Measurements from ENCODE around the gene OAF.
"Not testable (repeated sequence)": the region's sequence is repeated elsewhere in the genome, so short reads cannot be mapped to it uniquely, and the experiment has no call there.

Gene OAF

DNA sequence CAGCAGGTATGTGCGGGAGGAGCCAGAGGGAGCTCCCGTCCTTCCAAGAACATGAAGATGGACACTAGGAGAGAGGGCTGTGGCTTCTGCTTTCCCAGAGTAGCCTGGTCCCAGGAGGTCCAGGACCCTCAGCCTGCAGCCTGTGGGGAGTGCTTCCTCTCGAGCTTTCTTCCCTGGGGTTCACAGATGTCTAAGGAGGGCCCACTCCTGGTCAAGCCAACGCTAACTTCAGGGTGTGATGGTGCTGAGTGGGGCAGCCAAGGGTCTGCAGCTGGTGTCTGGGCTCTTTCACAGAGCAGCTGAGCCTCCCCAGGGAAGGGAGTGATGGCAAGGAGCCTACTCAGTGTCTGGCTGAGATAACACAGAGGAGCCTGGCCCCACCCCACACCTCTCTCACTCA lies 32.4 kb downstream of the OAF start:
- DNase-seq (ENCODE audit: low spot score) = no peak

- no peak for DNase-seq (ENCODE audit: low spot score)
Measured at GRCh38 chr11:120244476-120245365, 33.9 kb downstream of the OAF start.

GRCh38 chr11:120245434-120245833 lies 34.6 kb downstream of the OAF start:
- DNase-seq (ENCODE audit: low spot score) = no peak

- no peak for DNase-seq (ENCODE audit: low spot score)
Measured at GRCh38 chr11:120248551-120249278, 37.9 kb downstream of the OAF start.

GRCh38 chr11:120249279-120250262 lies 38.7 kb downstream of the OAF start:
- no peak for DNase-seq (ENCODE audit: low spot score)

DNA sequence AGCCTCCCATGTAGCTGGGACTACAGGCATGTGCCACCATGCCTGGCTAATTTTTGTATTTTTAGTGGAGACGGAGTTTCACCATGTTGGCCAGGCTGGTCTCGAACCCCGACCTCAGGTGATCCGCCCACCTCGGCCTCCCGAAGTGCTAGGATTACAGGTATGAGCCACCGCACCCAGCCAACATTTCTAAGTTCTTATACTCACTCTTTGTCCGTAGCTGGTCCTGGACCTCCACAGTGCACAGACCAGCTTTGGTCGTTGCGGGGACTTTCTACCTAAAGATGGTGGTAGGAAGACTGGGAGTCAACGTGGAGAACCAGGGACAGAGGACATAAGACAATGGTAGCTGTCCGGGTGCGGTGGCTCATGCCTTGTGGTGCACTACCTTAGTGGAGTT lies 42.5 kb downstream of the OAF start:
- DNase-seq (ENCODE audit: low spot score) = not testable (repeated sequence)

DNA sequence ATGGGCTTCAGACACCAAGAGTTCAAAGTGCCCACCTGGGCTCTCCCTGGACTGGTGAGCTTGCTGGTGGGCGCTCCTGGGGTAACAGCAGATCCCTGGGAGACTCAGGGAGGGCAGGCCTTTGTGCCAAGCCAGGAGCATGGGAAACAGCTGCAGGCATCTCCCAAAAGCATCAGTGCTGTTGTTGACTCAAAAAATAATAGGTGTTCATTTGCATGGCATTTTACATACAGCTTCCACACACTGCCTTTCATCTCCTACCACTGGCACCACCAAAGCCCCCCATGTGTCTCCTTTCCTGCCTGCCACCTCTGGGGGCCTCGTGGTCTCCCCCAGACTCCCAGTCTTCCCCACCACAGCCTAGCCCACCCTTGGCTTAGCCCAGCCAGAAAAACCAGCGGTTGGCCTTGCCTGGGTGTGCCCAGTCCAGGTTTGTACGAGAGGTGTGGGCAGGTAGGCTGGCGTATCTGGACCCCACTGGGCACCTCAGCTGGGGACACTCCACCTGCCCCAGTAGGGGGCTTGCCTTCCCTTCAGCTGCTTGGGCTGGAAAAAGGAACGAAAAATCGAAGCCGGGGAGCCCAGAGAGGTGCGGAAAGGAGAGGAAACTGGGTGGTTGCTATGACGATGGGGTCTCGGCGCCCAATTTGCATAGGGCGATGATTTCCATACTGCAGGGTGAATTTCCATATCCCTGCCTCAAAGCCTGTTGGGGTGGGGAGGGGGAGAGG lies 44.1 kb downstream of the OAF start:
- DNase-seq (ENCODE audit: low spot score) = no peak

- no peak for DNase-seq (ENCODE audit: low spot score)
Measured at GRCh38 chr11:120255519-120255866, 44.7 kb downstream of the OAF start.

DNA sequence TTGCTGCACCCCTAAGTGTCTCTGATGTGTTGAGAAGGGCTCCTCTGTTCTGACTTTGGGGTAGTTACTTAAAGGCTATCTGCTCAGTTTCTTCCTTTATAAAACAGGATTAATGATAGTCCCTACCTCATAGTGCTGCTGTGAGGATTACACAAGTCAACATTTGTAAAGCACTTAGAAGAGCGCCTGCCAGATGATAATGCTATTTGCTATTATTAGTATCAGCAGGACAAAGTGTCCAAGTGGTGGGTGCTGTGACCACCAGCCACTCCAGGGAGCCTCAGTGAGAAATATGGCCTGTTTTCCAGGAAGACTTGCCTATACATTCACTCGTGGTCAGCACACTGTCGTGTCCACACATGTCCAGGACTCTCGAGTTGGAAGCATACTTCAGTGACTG lies 45.3 kb downstream of the OAF start:
- DNase-seq (ENCODE audit: low spot score) = no peak

GRCh38 chr11:120256779-120257178 lies 45.9 kb downstream of the OAF start:
- no peak for DNase-seq (ENCODE audit: low spot score)

DNA sequence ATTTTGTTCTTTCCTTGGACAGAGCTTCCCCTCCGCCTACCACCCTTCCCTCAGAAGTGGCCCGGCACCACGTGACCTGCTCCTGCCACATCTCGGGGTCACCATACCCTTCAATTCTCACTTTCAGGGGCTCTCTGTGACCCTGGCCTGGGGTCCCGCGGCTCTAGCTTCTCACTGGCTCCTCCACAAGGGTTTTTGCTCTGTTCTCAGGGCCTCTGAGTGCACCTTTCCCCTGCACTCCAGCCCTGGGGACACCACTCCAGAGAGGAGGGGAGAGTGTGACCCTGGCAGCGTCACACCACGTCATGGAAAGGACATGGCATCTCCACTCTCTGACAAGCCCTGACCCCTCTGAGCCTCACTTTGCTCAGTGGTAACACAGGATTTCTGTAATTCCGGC lies 46.5 kb downstream of the OAF start:
- DNase-seq (ENCODE audit: low spot score) = no peak

DNA sequence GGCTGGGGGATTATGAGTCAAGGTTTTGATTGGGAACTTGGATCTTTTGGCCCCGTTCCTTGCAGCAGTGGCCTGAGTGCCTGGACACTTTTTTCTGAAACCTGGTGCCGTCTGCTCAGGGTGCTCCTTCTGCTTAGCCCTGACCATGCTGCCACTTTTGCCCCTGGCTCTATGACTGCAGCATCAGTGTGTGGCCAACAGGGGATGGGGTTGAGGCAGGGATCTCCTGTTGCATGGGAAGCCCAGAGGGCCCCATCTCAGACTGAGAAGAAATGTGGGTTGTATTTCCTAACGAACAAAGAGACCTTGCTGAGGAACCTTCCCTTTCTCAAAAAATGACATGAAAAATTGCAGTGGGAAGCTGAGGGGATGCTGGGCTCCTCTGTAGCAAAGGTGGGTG lies 47.8 kb downstream of the OAF start:
- DNase-seq (ENCODE audit: low spot score) = no peak

- no peak for DNase-seq (ENCODE audit: low spot score)
Measured at GRCh38 chr11:120259241-120259640, 48.4 kb downstream of the OAF start.

DNA sequence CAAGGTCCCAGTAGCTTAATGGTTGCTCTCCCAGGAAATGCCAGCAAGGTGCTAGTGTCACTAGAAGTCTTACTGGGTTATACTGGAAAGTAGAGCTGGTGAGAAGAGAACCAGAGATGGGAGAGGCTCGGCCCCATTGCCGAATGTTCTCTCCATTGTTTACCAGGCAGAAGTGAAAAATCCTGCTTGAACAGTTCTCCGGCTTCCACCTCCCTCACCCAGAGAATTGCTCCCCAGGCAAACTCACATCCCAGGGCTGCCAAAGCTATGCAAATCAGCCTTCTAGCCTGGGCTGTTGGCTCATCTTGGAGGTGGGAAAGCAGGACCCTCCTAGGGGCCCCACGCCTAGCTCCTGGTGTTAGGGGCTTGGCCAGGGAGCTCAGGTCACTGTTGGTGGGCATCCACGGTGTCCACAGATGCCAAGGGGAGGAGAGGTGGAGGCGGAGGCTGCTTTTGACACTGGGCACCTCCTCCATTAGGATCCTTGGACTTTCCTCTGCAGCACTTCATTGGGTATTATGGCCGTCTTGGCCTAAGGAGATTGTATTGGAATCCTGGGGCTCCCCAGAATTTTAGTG lies 49.2 kb downstream of the OAF start:
- no peak for DNase-seq (ENCODE audit: low spot score)

DNA sequence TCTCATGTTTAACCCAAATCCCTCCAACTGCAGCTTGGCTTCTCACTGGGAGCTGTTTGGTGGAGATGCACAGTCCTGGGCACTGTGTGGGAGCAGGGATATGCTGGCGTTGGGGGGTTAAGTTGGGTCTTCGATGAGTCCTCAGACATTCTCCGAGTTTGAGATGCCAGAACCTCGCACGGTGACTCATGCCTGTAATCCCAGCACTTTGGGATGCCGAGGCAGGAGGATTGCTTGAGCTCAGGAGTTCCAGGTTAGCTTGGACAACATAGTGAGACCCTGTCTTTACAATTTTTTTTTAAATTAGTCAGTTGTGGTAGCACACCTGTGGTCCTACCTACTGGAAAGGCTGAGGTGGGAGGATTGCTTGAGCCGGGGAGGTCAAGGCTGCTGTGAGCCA lies 49.8 kb downstream of the OAF start:
- DNase-seq (ENCODE audit: low spot score) = no peak

DNA sequence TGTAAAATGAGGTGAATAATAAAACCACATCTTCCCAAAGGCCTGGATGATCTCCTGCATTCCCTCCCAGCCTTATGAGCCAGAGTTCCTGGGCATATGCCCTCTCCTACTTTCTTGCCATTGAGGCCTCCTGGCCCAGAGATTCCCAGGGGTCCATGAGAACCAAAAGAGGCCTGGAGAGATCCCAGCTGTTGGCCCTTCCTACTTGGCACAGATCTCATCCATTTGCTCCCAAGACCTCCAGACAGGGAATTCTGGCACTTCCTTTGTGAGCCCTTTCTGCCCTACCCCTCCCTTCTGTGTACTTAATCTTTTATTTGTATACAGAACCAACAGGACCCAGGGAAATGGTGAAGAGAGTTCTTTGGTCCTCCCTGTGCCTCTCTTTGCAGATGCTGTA lies 50.5 kb downstream of the OAF start:
- no peak for DNase-seq (ENCODE audit: low spot score)

GRCh38 chr11:120261931-120262330 lies 51.1 kb downstream of the OAF start:
- DNase-seq (ENCODE audit: low spot score) = no peak

DNA sequence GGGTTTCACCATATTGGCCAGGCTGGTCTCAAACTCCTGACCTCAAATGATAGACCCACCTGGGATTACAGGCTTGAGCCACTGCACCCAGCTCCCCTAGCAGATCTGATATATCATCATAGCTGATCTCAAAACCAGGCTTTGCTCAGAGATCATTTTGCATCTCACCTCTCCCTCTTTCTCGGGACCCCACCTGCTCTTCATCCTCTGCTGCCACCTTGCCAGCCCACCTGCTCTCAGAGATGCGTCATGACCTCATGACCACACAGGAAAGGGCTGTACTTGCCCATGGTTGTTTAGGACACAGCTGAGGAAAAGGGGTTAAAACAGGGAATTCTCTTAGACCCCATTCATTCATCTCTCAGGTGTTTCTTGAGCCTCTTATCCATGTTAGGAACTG lies 56.5 kb downstream of the OAF start:
- no peak for DNase-seq (ENCODE audit: low spot score)

GRCh38 chr11:120268686-120269085 lies 57.9 kb downstream of the OAF start:
- no peak for DNase-seq (ENCODE audit: low spot score)

DNA sequence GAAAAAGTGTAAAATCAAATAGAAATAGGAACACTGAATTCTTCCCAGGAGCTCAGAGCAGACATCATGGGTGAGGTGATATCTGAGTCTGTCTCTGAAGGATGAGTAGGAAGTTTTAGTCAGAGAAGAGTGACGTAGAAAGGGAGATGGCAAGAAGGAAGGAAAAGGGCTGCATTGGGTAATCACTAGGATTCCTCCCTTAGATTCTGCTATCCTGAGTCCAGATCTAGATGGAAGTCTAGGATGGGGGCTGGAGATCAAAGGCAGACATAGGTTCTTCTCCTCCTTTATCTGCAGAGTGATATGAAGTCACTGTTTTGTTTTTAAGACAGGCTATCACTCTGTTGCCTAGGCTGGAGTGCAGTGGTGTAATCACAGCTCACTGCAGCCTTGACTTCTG lies 59.6 kb downstream of the OAF start:
- DNase-seq (ENCODE audit: low spot score) = no peak

GRCh38 chr11:120271672-120272071 lies 60.8 kb downstream of the OAF start:
- no peak for DNase-seq (ENCODE audit: low spot score)
